ENCODE measurements around the gene ITGB8. TPM values are rescaled to one million over a fixed set of nuclear protein-coding genes. Genes with fewer than 3 reads are reported as not detected.
A peak's percentile ranks its signal among the peaks of the same experiment; 100 is the strongest.

The ITGB8 gene
- total and polyA plus RNA-seq, 4 donors, result 45.4 to 193 (median 63.0) TPM

DNA sequence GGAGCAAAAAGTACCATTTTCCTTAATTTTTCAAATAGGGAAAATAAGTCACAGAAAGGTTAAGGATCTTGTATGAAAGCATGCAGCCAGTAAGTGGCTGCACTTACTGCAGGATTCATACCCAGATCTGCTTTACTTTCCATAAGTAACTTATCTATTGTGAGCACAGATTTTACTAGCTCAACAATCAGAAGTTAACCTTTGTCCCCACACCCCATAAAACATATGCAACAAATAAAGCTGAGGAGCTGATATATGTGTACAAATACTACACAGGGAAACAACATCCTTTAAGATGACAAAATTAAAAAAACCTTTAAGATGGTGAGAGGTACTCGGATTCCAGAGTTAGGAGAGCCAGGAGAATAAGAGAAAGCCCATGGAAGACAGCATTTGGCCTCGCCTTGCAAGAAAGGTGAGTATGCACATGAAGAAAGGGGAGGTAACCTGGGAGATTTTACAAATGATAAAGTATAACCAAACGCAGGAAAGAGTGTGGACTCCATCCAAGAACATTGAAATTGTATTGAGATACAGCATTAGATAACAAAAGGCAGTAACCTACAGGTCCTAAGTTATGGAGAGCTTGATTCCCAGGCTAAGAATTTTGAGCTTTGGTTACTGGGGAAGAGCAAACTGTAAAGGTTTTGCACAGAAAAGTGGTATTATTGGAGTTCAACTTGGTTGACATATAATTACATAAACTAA is 87.1 kb downstream of the ITGB8 start:
- H3K4me1 ChIP-seq (ENCODE audit: control insufficient read depth, insufficient read depth, low read length), result no peaks in the 10 kb centered on the region
- H3K36me3 ChIP-seq (ENCODE audit: control insufficient read depth, insufficient read depth, low read length), result no peaks in the 10 kb centered on the region
- WGBS (ENCODE audit: insufficient coverage), result 58% methylated on average over 2 of the region's 3 CpGs
- H3K4me3 ChIP-seq (ENCODE audit: low read depth, low read length), result no peak overlapping the region
- no peak for DNase-seq (ENCODE audit: low read depth in 4 of 6, low spot score in 6 of 6)
- H3K27me3 ChIP-seq (ENCODE audit: control insufficient read depth, insufficient read depth, low read length), result no peaks in the 10 kb centered on the region
- no peak overlapping the region for H3K27ac ChIP-seq (ENCODE audit: low read depth, low read length)
- no peaks in the 10 kb centered on the region for H3K9me3 ChIP-seq (ENCODE audit: control insufficient read depth, insufficient read depth, low read length)

- no peak for DNase-seq (ENCODE audit: low read depth in 4 of 6, low spot score in 6 of 6)
- H3K27ac ChIP-seq (ENCODE audit: low read depth, low read length), result no peak overlapping the region
- WGBS (ENCODE audit: insufficient coverage), result 89% methylated on average over 6 of the region's 6 CpGs
These were observed 93.8 kb downstream of the ITGB8 start for GRCh38 chr7:20424500-20424899.

GRCh38 chr7:20430664-20431063 is 100.0 kb downstream of the ITGB8 start:
- H3K27me3 ChIP-seq (ENCODE audit: control insufficient read depth, insufficient read depth, low read length), result no peaks in the 10 kb centered on the region
- H3K4me3 ChIP-seq (ENCODE audit: low read depth, low read length), result no peak overlapping the region
- no peaks in the 10 kb centered on the region for H3K36me3 ChIP-seq (ENCODE audit: control insufficient read depth, insufficient read depth, low read length)
- WGBS (ENCODE audit: insufficient coverage), result no CpG with 5 or more reads among the region's 3 CpGs
- no peak overlapping the region for H3K27ac ChIP-seq (ENCODE audit: low read depth, low read length)
- no peaks in the 10 kb centered on the region for H3K4me1 ChIP-seq (ENCODE audit: control insufficient read depth, insufficient read depth, low read length)
- H3K9me3 ChIP-seq (ENCODE audit: control insufficient read depth, insufficient read depth, low read length), result no peaks in the 10 kb centered on the region
- DNase-seq (ENCODE audit: low read depth in 4 of 6, low spot score in 6 of 6), result no peak

More at GRCh38 chr7:20424500-20424899, 93.8 kb downstream of the ITGB8 start:
- H3K27me3 ChIP-seq (ENCODE audit: control insufficient read depth, insufficient read depth, low read length), result no peaks in the 10 kb centered on the region
- H3K36me3 ChIP-seq (ENCODE audit: control insufficient read depth, insufficient read depth, low read length), result no peaks in the 10 kb centered on the region
- H3K4me1 ChIP-seq (ENCODE audit: control insufficient read depth, insufficient read depth, low read length), result no peaks in the 10 kb centered on the region
- no peaks in the 10 kb centered on the region for H3K9me3 ChIP-seq (ENCODE audit: control insufficient read depth, insufficient read depth, low read length)
- H3K4me3 ChIP-seq (ENCODE audit: low read depth, low read length), result no peak overlapping the region

GRCh38 chr7:20431146-20431545 is 100.4 kb downstream of the ITGB8 start:
- Histone ChIP-seq H3K4me1 (ENCODE audit: control insufficient read depth, insufficient read depth, low read length) (no peaks in the 10 kb centered on the region), H3K36me3 (ENCODE audit: control insufficient read depth, insufficient read depth, low read length) (no peaks in the 10 kb centered on the region), H3K9me3 (ENCODE audit: control insufficient read depth, insufficient read depth, low read length) (no peaks in the 10 kb centered on the region), H3K27ac (ENCODE audit: low read depth, low read length) (no peak overlapping the region), H3K27me3 (ENCODE audit: control insufficient read depth, insufficient read depth, low read length) (no peaks in the 10 kb centered on the region), H3K4me3 (ENCODE audit: low read depth, low read length) (no peak overlapping the region)
- no peak for DNase-seq (ENCODE audit: low read depth in 4 of 6, low spot score in 6 of 6)
- no CpG with 5 or more reads among the region's 2 CpGs for WGBS (ENCODE audit: insufficient coverage)

DNA sequence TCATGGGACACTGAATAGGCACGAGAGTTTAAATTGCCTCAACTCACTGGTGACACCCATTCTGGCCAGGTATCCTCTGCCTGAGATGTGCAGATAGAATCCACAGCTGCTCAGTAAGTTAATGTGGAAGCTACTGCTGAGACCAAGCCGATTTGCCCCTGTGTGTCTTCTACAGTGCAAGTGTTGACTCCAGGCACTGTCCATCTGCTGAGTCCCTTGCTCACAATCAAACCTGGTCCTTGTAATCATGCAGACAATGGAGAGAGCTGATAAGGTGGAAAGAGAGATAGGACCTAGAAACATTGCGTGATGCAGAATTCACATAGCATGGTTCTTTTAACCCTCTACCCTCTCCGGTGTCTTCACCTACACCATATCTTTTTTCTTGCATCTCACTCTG is 101.4 kb downstream of the ITGB8 start:
- no peaks in the 10 kb centered on the region for H3K4me1 ChIP-seq (ENCODE audit: control insufficient read depth, insufficient read depth, low read length)
- no peaks in the 10 kb centered on the region for H3K9me3 ChIP-seq (ENCODE audit: control insufficient read depth, insufficient read depth, low read length)
- WGBS (ENCODE audit: insufficient coverage), result 88% methylated on average over 2 of the region's 4 CpGs
- H3K4me3 ChIP-seq (ENCODE audit: low read depth, low read length), result no peak overlapping the region
- no peak for DNase-seq (ENCODE audit: low read depth in 4 of 6, low spot score in 6 of 6)
- no peak overlapping the region for H3K27ac ChIP-seq (ENCODE audit: low read depth, low read length)
- H3K36me3 ChIP-seq (ENCODE audit: control insufficient read depth, insufficient read depth, low read length), result no peaks in the 10 kb centered on the region
- H3K27me3 ChIP-seq (ENCODE audit: control insufficient read depth, insufficient read depth, low read length), result no peaks in the 10 kb centered on the region

DNA sequence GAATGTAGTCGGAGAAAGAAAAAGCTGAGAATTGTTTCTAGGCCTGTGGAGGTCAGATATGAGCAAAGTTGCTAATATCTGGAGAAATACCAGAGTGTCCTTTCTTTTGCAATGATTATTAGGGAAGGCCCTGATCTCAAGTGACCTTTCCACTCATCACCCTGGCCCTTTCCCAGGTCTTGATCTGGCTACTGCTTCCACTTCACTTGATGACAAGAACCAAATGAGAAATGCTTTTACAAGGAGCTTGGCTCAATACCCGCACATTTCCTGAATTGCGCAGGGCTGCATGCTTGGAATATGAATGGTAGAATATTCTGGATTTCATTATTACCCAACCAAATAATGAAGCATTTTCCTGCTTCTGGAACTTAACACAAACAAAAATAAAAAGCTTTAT is 104.6 kb downstream of the ITGB8 start:
- no peaks in the 10 kb centered on the region for H3K4me1 ChIP-seq (ENCODE audit: control insufficient read depth, insufficient read depth, low read length)
- H3K4me3 ChIP-seq (ENCODE audit: low read depth, low read length), result no peak overlapping the region
- no peaks in the 10 kb centered on the region for H3K9me3 ChIP-seq (ENCODE audit: control insufficient read depth, insufficient read depth, low read length)
- WGBS (ENCODE audit: insufficient coverage), result no CpG with 5 or more reads among the region's 3 CpGs
- H3K27ac ChIP-seq (ENCODE audit: low read depth, low read length), result no peak overlapping the region
- H3K36me3 ChIP-seq (ENCODE audit: control insufficient read depth, insufficient read depth, low read length), result no peaks in the 10 kb centered on the region
- H3K27me3 ChIP-seq (ENCODE audit: control insufficient read depth, insufficient read depth, low read length), result no peaks in the 10 kb centered on the region
- DNase-seq (ENCODE audit: low read depth in 4 of 6, low spot score in 6 of 6), result no peak

DNA sequence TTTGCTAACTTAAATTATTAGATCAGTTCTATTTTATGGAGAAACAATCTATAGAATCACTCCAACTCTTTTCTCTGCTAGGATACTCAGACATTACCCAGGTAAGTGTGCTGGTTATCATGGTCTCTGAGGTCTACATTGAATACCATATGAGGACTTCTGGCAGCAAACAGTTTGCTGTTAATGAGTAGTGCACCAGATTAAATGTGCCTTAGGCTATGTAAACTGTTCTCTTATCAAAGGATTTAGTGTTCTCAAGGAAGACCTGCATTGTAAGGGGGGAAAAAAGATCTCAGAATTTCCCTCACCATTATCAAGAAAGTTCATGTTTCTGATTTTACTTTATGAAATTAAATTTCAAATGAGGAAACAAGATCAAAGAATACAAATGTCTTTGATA is 107.5 kb downstream of the ITGB8 start:
- H3K36me3 ChIP-seq (ENCODE audit: control insufficient read depth, insufficient read depth, low read length), result no peaks in the 10 kb centered on the region
- no peak for DNase-seq (ENCODE audit: low read depth in 4 of 6, low spot score in 6 of 6)
- no peaks in the 10 kb centered on the region for H3K27me3 ChIP-seq (ENCODE audit: control insufficient read depth, insufficient read depth, low read length)
- no peak overlapping the region for H3K27ac ChIP-seq (ENCODE audit: low read depth, low read length)
- no peak overlapping the region for H3K4me3 ChIP-seq (ENCODE audit: low read depth, low read length)
- H3K4me1 ChIP-seq (ENCODE audit: control insufficient read depth, insufficient read depth, low read length), result peaks cover 5% of the 10 kb centered on the region
- no peaks in the 10 kb centered on the region for H3K9me3 ChIP-seq (ENCODE audit: control insufficient read depth, insufficient read depth, low read length)

DNA sequence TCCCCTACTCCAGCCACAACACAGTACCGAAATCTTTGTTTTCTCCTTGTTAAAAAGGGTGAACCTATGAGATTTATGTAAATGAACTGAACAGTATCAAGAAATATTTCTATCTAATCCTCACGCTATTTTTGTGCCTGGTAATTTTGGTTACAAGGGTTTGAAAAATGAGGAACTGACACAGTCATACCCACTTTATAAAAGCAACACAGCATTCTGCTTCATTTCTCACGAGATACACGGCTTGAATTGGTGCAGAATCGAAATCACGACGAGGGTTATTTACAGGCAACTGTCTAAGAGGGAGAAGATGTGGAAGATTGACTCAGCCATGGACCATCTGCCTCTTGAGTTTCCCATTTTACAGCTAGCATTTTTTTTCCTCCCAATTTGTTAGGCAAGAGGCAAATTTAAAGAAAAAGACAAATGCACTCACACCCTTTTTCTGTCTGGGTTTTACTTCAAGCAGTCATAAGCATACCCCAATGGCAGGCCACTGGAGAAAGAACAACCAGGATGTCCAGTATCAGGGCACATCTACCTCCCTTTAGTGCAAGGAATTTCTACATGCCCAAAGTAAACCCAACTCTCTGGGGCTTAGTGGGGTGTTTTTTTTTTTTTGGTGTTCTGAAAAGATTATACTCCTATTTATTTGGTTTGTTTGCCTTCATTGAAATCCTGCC is 108.1 kb downstream of the ITGB8 start:
- no peak overlapping the region for H3K27ac ChIP-seq (ENCODE audit: low read depth, low read length)
- H3K4me1 ChIP-seq (ENCODE audit: control insufficient read depth, insufficient read depth, low read length), result peaks cover 5% of the 10 kb centered on the region
- DNase-seq (ENCODE audit: low read depth in 4 of 6, low spot score in 6 of 6), result peak in 1 of 6 donors; percentile 14

GRCh38 chr7:20439416-20440185 is 108.9 kb downstream of the ITGB8 start:
- 86% methylated on average over 9 of the region's 10 CpGs for WGBS (ENCODE audit: insufficient coverage)

More for the DNA sequence above, 108.1 kb downstream of the ITGB8 start:
- Histone ChIP-seq H3K27me3 (ENCODE audit: control insufficient read depth, insufficient read depth, low read length) (no peaks in the 10 kb centered on the region), H3K4me3 (ENCODE audit: low read depth, low read length) (no peak overlapping the region), H3K9me3 (ENCODE audit: control insufficient read depth, insufficient read depth, low read length) (no peaks in the 10 kb centered on the region), H3K36me3 (ENCODE audit: control insufficient read depth, insufficient read depth, low read length) (no peaks in the 10 kb centered on the region)
- no CpG with 5 or more reads among the region's 7 CpGs for WGBS (ENCODE audit: insufficient coverage)

More at GRCh38 chr7:20439416-20440185, 108.9 kb downstream of the ITGB8 start:
- peaks cover 5% of the 10 kb centered on the region for H3K4me1 ChIP-seq (ENCODE audit: control insufficient read depth, insufficient read depth, low read length)
- H3K27ac ChIP-seq (ENCODE audit: low read depth, low read length), result no peak overlapping the region
- no peaks in the 10 kb centered on the region for H3K27me3 ChIP-seq (ENCODE audit: control insufficient read depth, insufficient read depth, low read length)
- H3K4me3 ChIP-seq (ENCODE audit: low read depth, low read length), result no peak overlapping the region
- H3K9me3 ChIP-seq (ENCODE audit: control insufficient read depth, insufficient read depth, low read length), result no peaks in the 10 kb centered on the region
- H3K36me3 ChIP-seq (ENCODE audit: control insufficient read depth, insufficient read depth, low read length), result no peaks in the 10 kb centered on the region
- DNase-seq (ENCODE audit: low read depth in 4 of 6, low spot score in 6 of 6), result no peak
